Neural cell (in vitro differentiated cells): ENCODE data around the gene RAB1A. TPM values are rescaled to one million over a fixed set of nuclear protein-coding genes. Genes with fewer than 3 reads are reported as not detected.

Experiments
- H2AFZ ChIP-seq: fragments of 200-600, 300-800 bp; sonication (generic), shearing (Covaris generic); 2 replicates; pipeline ENCODE4 v1.6.0; 2014; ENCODE audit warnings: low read depth, mild to moderate bottlenecking, antibody characterized with exemption, low read length, moderate library complexity
- H3F3A ChIP-seq: fragments of 200-600 bp; shearing (Covaris generic); 2 replicates; pipeline ENCODE4 v1.6.1; 2016; ENCODE audit warnings: mild to moderate bottlenecking, moderate library complexity, mixed read lengths, antibody characterized with exemption, low read length; ENCODE audit not compliant: insufficient read depth, poor library complexity, severe bottlenecking
- H3K27ac ChIP-seq: fragments of 200-600, 300-800 bp; sonication (generic), shearing (Covaris generic); 2 replicates; pipeline ENCODE4 v1.5.1; 2014; ENCODE audit warnings: mild to moderate bottlenecking, low read length, moderate library complexity
- H3K27me3 ChIP-seq: fragments of 300-800, 200-600 bp; sonication (generic), shearing (Covaris generic); 2 replicates; pipeline ENCODE4 v1.6.0; 2014; ENCODE audit warnings: mild to moderate bottlenecking, low read depth, low read length, moderate library complexity; ENCODE audit not compliant: insufficient read depth
- H3K36me3 ChIP-seq: fragments of 300-800, 200-600 bp; sonication (generic), shearing (Covaris generic); 2 replicates; pipeline ENCODE4 v1.5.1; 2014; ENCODE audit warnings: mild to moderate bottlenecking, antibody characterized with exemption, low read length, moderate library complexity; ENCODE audit not compliant: insufficient read depth
- H3K4me2 ChIP-seq: fragments of 300-800, 200-600 bp; sonication (generic), shearing (Covaris generic); 2 replicates; pipeline ENCODE4 v1.6.0; 2014; ENCODE audit warnings: mild to moderate bottlenecking, low read length
- H3K4me3 ChIP-seq: fragments of 300-800, 200-600 bp; sonication (generic), shearing (Covaris generic); 2 replicates; pipeline ENCODE4 v1.5.1; 2014; ENCODE audit warnings: mild to moderate bottlenecking, low read length, moderate library complexity
- H3K79me2 ChIP-seq: fragments of 200-600 bp; shearing (Covaris generic); replicated peaks from 2 replicates; pipeline ENCODE4 v1.6.0; 2014; ENCODE audit warnings: mild to moderate bottlenecking, low read length, moderate library complexity; ENCODE audit not compliant: insufficient read depth
- H3K9ac ChIP-seq: fragments of 300-800, 200-600 bp; sonication (generic), shearing (Covaris generic); 2 replicates; pipeline ENCODE4 v1.6.1; 2016; ENCODE audit warnings: mild to moderate bottlenecking, low read length, mixed read lengths
- H3K9me2 ChIP-seq: fragments of 200-600 bp; shearing (Covaris generic); 2 replicates; pipeline ENCODE4 v1.6.1; 2016; ENCODE audit warnings: mild to moderate bottlenecking, low read length, mixed read lengths; ENCODE audit not compliant: insufficient read depth
- H3K9me3 ChIP-seq: fragments of 200-600, 300-800 bp; sonication (generic), shearing (Covaris generic); 2 replicates; pipeline ENCODE4 v1.6.1; 2016; ENCODE audit warnings: mild to moderate bottlenecking, mixed run types, low read length, moderate library complexity, mixed read lengths
- H4K20me1 ChIP-seq: fragments of 200-600 bp; shearing (Covaris generic); 2 replicates; pipeline ENCODE4 v1.6.1; 2016; ENCODE audit warnings: mild to moderate bottlenecking, mixed run types; ENCODE audit not compliant: insufficient read depth
- CTCF ChIP-seq: fragments of 450-650 bp; IDR thresholded peaks from 2 replicates; pipeline ENCODE4 v1.5.1; 2014; ENCODE audit warnings: antibody characterized with exemption, mild to moderate bottlenecking, moderate library complexity; ENCODE audit not compliant: poor library complexity, severe bottlenecking
- EP300 ChIP-seq: fragments of 450-650 bp; conservative IDR thresholded peaks from 2 replicates; pipeline ENCODE4 v1.6.1; 2014; ENCODE audit warnings: antibody characterized with exemption, mild to moderate bottlenecking, moderate library complexity; ENCODE audit not compliant: poor library complexity, severe bottlenecking
- EZH2 ChIP-seq: fragments of 200-600, 300-800 bp; shearing (Covaris generic), sonication (generic); IDR thresholded peaks from 2 replicates; pipeline ENCODE4 v1.6.1; 2014; ENCODE audit warnings: antibody characterized with exemption, low read length, borderline replicate concordance, mild to moderate bottlenecking; ENCODE audit not compliant: insufficient read depth, poor library complexity, severe bottlenecking
- MXI1 ChIP-seq: fragments of 450-650 bp; conservative IDR thresholded peaks from 2 replicates; pipeline ENCODE4 v1.6.1; 2014; ENCODE audit warnings: antibody characterized with exemption, mild to moderate bottlenecking; ENCODE audit not compliant: poor library complexity, severe bottlenecking
- POLR2AphosphoS5 ChIP-seq: IDR thresholded peaks from 2 replicates; pipeline ENCODE4 v1.6.1; 2012
- RAD21 ChIP-seq: fragments of 450-650 bp; conservative IDR thresholded peaks from 2 replicates; pipeline ENCODE4 v1.6.1; 2014; ENCODE audit warnings: antibody characterized with exemption, mild to moderate bottlenecking, moderate library complexity
- SMC3 ChIP-seq: fragments of 450-650 bp; conservative IDR thresholded peaks from 2 replicates; pipeline ENCODE4 v1.6.1; 2014; ENCODE audit warnings: antibody characterized with exemption, mild to moderate bottlenecking, moderate library complexity; ENCODE audit not compliant: poor library complexity
- TAF1 ChIP-seq: IDR thresholded peaks from 2 replicates; pipeline ENCODE4 v1.6.1; 2012; ENCODE audit warnings: low read depth
- polyA plus RNA-seq: library from polyadenylated mRNA; depleted of rRNA; stranded (reverse); fragments of >200 nt; gene quantifications from 2 replicates; pipeline ENCODE4 v1.2.3, GENCODE V29; 2014
- TF ChIP-seq, protein P1 (sequence below): IDR thresholded peaks from 2 replicates; pipeline ENCODE4 v1.6.1; 2012; ENCODE audit warnings: borderline replicate concordance

The RAB1A gene
- polyA plus RNA-seq, 1 donor from 2014 or later, result 240 TPM

- TF ChIP-seq CTCF, result no peak
- no peak for TF ChIP-seq EZH2
- TF ChIP-seq MXI1, result peak; percentile 72
- TF ChIP-seq TAF1, result no peak
- TF ChIP-seq, protein P1, sequence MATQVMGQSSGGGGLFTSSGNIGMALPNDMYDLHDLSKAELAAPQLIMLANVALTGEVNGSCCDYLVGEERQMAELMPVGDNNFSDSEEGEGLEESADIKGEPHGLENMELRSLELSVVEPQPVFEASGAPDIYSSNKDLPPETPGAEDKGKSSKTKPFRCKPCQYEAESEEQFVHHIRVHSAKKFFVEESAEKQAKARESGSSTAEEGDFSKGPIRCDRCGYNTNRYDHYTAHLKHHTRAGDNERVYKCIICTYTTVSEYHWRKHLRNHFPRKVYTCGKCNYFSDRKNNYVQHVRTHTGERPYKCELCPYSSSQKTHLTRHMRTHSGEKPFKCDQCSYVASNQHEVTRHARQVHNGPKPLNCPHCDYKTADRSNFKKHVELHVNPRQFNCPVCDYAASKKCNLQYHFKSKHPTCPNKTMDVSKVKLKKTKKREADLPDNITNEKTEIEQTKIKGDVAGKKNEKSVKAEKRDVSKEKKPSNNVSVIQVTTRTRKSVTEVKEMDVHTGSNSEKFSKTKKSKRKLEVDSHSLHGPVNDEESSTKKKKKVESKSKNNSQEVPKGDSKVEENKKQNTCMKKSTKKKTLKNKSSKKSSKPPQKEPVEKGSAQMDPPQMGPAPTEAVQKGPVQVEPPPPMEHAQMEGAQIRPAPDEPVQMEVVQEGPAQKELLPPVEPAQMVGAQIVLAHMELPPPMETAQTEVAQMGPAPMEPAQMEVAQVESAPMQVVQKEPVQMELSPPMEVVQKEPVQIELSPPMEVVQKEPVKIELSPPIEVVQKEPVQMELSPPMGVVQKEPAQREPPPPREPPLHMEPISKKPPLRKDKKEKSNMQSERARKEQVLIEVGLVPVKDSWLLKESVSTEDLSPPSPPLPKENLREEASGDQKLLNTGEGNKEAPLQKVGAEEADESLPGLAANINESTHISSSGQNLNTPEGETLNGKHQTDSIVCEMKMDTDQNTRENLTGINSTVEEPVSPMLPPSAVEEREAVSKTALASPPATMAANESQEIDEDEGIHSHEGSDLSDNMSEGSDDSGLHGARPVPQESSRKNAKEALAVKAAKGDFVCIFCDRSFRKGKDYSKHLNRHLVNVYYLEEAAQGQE, result peak; percentile 12
- peak; percentile 95 for TF ChIP-seq POLR2AphosphoS5
- peak; percentile 59 for TF ChIP-seq EP300
- peak; percentile 21 for TF ChIP-seq RAD21
- peak; percentile 40 for TF ChIP-seq SMC3
- Histone ChIP-seq H4K20me1 (peaks cover 6% of the 10 kb centered on the region), H3K9me3 (no peaks in the 10 kb centered on the region), H2AFZ (peak within 1 kb of the TSS; percentile 92), H3K9me2 (no peaks in the 10 kb centered on the region), H3K27me3 (no peaks in the 10 kb centered on the region), H3K4me3 (peak within 1 kb of the TSS; percentile 83), H3K9ac (peak within 1 kb of the TSS; percentile 89), H3F3A (no peaks in the 10 kb centered on the region), H3K27ac (peak within 1 kb of the TSS; percentile 87), H3K79me2 (peaks cover 45% of the 10 kb centered on the region), H3K36me3 (no peaks in the 10 kb centered on the region), H3K4me2 (peak within 1 kb of the TSS; percentile 95)
These were observed 73.5 kb downstream of the RAB1A start, which contains the start of gene CEP68 for GRCh38 chr2:65056215-65057053. CEP68 (plus strand) TSS chr2:65056416; CDS start chr2:65069445, 13,029 bp downstream.

DNA sequence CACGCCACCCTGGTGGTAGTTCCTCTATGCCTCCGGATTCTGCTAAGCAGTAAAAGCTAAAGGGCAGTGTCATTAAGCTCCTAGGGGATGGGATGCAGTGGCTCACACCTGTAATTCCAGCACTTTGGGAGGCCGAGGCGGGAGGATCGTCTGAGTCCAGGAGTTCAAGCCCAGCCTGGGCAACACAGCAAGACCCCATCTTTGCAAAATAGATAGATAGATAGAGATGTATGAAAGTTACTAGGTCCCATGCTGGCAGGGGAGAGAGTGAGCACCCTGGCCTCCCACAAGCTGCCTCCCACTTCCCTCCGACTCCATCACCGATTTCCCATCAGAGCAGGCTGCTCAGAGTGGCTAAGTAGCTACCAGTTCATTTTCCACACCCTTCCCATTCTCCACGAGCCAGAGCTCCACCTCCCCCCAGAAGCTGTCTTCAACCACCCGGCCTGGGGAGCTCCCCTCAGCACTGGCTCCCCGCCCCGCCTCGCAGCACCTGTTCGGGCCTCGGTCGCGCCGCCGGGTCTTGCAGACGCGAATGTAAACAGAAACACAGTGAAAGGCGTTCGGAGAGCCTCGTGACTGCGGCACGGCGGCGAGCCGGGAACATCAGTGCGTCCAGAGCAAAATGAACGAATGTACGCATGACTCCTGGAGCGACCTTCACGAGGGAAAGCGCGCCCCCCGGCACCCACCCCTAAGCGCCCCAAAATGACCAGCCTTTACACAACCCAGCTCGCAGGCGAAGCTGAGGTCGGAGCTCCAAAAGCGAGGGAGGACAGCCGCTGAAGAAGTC, 74.3 kb downstream of the RAB1A start:
- Histone ChIP-seq H3K27ac (peak overlapping the region; percentile 87), H3K79me2 (peaks cover 39% of the 10 kb centered on the region), H3K27me3 (no peaks in the 10 kb centered on the region), H3K4me3 (peak overlapping the region; percentile 83), H3K4me2 (peak overlapping the region; percentile 79), H3K9me2 (no peaks in the 10 kb centered on the region), H3K9ac (peak overlapping the region; percentile 89), H3K36me3 (no peaks in the 10 kb centered on the region), H4K20me1 (peaks cover 6% of the 10 kb centered on the region), H3K9me3 (no peaks in the 10 kb centered on the region), H3F3A (no peaks in the 10 kb centered on the region), H2AFZ (peak overlapping the region; percentile 92)
- TF ChIP-seq POLR2AphosphoS5 (no peak), MXI1 (peak; percentile 86), TAF1 (no peak), RAD21 (peak; percentile 34), SMC3 (peak; percentile 19)
